NK-92 (cell line): ENCODE data around the gene MYL11.
"Not testable (repeated sequence)": the region's sequence is repeated elsewhere in the genome, so short reads cannot be mapped to it uniquely, and the experiment has no call there.

Experiments used
- DNase-seq: peaks from one replicate; lab custom pipeline; 2025; ENCODE audit not compliant: unreplicated experiment; lab: John Stamatoyannopoulos, UW

The MYL11 gene

GRCh38 chr16:30395155-30395991 is 20.8 kb downstream of the MYL11 start, which contains the start of gene ZNF48:
Gene ZNF48 (plus strand): TSS chr16:30395420. CDS start chr16:30395795, 375 bp downstream.
- DNase-seq, result no peak

GRCh38 chr16:30395992-30396585 is 21.5 kb downstream of the MYL11 start:
- DNase-seq, result no peak

GRCh38 chr16:30396627-30397026 is 22.0 kb downstream of the MYL11 start:
- not testable (repeated sequence) for DNase-seq

- no peak for DNase-seq
These were observed 22.5 kb downstream of the MYL11 start for GRCh38 chr16:30397056-30397455.

GRCh38 chr16:30397776-30398660 is 23.4 kb downstream of the MYL11 start:
- DNase-seq, result no peak

GRCh38 chr16:30398661-30399434 is 24.2 kb downstream of the MYL11 start:
- no peak for DNase-seq

- DNase-seq, result no peak
These were observed 25.0 kb downstream of the MYL11 start for GRCh38 chr16:30399435-30400186.

- no peak for DNase-seq
These were observed 27.3 kb downstream of the MYL11 start for GRCh38 chr16:30401768-30402425.

GRCh38 chr16:30406795-30407101 is 32.1 kb downstream of the MYL11 start:
- DNase-seq, result no peak

GRCh38 chr16:30407102-30407803 is 32.7 kb downstream of the MYL11 start, which contains the start of gene ZNF771:
Gene ZNF771 (plus strand): TSS chr16:30407606. CDS start chr16:30408054, 448 bp downstream.
- no peak for DNase-seq

- no peak for DNase-seq
These were observed 33.4 kb downstream of the MYL11 start for GRCh38 chr16:30407804-30408534.

- DNase-seq, result peak; percentile 49
These were observed 34.8 kb downstream of the MYL11 start for GRCh38 chr16:30409125-30410060.

- no peak for DNase-seq
These were observed 38.7 kb downstream of the MYL11 start for GRCh38 chr16:30413112-30413806.

GRCh38 chr16:30414159-30414558 is 39.6 kb downstream of the MYL11 start:
- DNase-seq, result no peak

- DNase-seq, result no peak
These were observed 41.5 kb downstream of the MYL11 start for GRCh38 chr16:30416047-30416603.
